GM19468 (cell line): ENCODE data around the gene TUBA3D.
"Not testable (repeated sequence)": the region's sequence is repeated elsewhere in the genome, so short reads cannot be mapped to it uniquely, and the experiment has no call there.

Source experiments
- ATAC-seq: cut with Tn5 transposase; IDR thresholded peaks from one replicate; pipeline ENCODE4 v1.9.1; 2021; ENCODE audit warnings: mild to moderate bottlenecking, moderate library complexity, moderate number of reproducible peaks; ENCODE audit not compliant: unreplicated experiment; ENCODE audit errors: extremely low read depth

The TUBA3D gene

GRCh38 chr2:131529864-131530445 is 54.0 kb downstream of the TUBA3D start:
- ATAC-seq, result not testable (repeated sequence)

DNA sequence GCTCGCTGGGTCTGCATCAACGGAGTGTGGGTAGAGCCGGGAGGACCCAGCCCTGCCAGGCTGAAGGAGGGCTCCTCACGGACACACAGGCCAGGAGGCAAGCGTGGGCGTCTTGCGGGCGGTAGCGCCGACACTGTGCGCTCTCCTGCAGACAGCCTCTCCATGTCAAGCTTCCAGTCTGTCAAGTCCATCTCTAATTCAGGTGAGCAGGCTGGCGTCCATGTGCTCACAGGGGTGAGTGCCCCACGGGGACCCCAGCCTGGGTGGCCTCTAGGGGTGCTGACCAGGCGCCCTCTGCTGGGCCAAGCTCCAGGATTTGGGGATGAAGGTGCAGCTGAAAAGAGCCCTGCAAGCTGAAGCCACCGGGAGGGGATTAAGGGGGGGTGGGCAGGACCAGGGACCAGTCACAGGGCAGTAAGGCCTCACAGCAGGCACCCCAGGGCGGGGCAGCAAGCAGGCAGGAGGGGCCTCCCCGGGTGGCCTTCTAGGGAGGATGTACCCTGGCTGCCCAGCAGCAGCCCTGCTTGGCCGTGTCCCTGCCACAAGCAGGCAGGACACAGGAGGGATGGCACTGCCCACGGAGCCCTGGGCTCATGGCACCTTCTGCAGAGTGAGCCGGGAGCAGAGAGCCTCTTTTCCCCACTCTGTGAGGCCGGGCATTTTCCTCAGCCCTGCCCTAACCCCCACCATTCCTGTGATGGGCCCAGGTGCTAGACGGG is 54.9 kb downstream of the TUBA3D start:
- ATAC-seq, result not testable (repeated sequence)

- not testable (repeated sequence) for ATAC-seq
Measured at GRCh38 chr2:131531547-131532185, 55.7 kb downstream of the TUBA3D start.
